Progenitor cell of endocrine pancreas (in vitro differentiated cells): ENCODE results near the gene PPP2CA. TPM values are rescaled to one million over a fixed set of nuclear protein-coding genes. Genes with fewer than 3 reads are reported as not detected.
A peak's percentile ranks its signal among the peaks of the same experiment; 100 is the strongest.

Experiments used
- DNase-seq: peaks from one replicate; pipeline ENCODE4 v3.0.0; 2021; ENCODE audit warnings: low spot score; ENCODE audit not compliant: unreplicated experiment
- H3K27ac Mint-ChIP-seq: 2 replicates; pipeline ENCODE4 v1.8.0; 2021; ENCODE audit warnings: mild to moderate bottlenecking, moderate library complexity, mixed read lengths
- H3K27me3 Mint-ChIP-seq: 2 replicates; pipeline ENCODE4 v1.8.0; 2021; ENCODE audit warnings: mixed read lengths
- H3K36me3 Mint-ChIP-seq: 2 replicates; pipeline ENCODE4 v1.8.0; 2022; ENCODE audit warnings: mixed read lengths; ENCODE audit not compliant: insufficient read depth
- H3K4me1 Mint-ChIP-seq: 2 replicates; pipeline ENCODE4 v1.8.0; 2021; ENCODE audit warnings: low read depth, mixed read lengths
- H3K4me3 Mint-ChIP-seq: 2 replicates; pipeline ENCODE4 v1.8.0; 2021; ENCODE audit warnings: low read depth, mild to moderate bottlenecking, moderate library complexity, mixed read lengths
- H3K9me3 Mint-ChIP-seq: 2 replicates; pipeline ENCODE4 v1.8.0; 2021; ENCODE audit warnings: low read depth, mixed read lengths
- CTCF ChIP-seq: fragments of 200-600 bp; sonication (generic); IDR thresholded peaks from one replicate; pipeline ENCODE4 v1.5.0; 2021; ENCODE audit warnings: antibody characterized with exemption, mild to moderate bottlenecking; ENCODE audit not compliant: unreplicated experiment
- total RNA-seq: library from RNA; stranded (reverse); gene quantifications from 2 replicates; pipeline ENCODE4 v1.2.1, GENCODE V29; 2021

The PPP2CA gene
- total RNA-seq, 1 donor from 2014 or later = 157 TPM

DNA sequence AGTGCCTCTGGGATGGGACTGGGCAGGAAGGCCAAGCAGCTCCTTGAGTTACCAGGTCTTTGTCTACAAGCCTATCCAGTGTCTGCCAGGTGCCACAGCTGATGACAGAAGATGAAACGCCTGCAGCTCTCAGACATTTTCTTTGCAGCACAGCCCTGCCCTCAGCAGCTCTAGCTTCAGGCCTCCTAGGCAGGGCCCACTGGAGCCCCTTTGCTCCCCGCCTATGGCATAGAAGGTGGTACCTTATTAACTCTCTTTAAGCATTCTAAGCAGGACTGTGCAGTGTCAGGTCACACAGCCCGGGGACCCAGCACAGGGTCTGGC lies 47.8 kb downstream of the PPP2CA start:
- H3K27ac Mint-ChIP-seq = peak overlapping the region; percentile 99
- DNase-seq = no peak
- no peaks in the 10 kb centered on the region for H3K27me3 Mint-ChIP-seq
- TF ChIP-seq CTCF = no peak
- H3K4me3 Mint-ChIP-seq = peak overlapping the region; percentile 96
- peaks cover 14% of the 10 kb centered on the region for H3K4me1 Mint-ChIP-seq
- peaks cover 1% of the 10 kb centered on the region for H3K36me3 Mint-ChIP-seq
- H3K9me3 Mint-ChIP-seq = no peaks in the 10 kb centered on the region

GRCh38 chr5:134177369-134178095 lies 48.3 kb downstream of the PPP2CA start:
- peak overlapping the region; percentile 96 for H3K4me3 Mint-ChIP-seq
- DNase-seq = no peak
- TF ChIP-seq CTCF = no peak
- peaks cover 1% of the 10 kb centered on the region for H3K36me3 Mint-ChIP-seq
- no peaks in the 10 kb centered on the region for H3K27me3 Mint-ChIP-seq
- H3K4me1 Mint-ChIP-seq = peaks cover 14% of the 10 kb centered on the region
- H3K27ac Mint-ChIP-seq = peak overlapping the region; percentile 99
- no peaks in the 10 kb centered on the region for H3K9me3 Mint-ChIP-seq

DNA sequence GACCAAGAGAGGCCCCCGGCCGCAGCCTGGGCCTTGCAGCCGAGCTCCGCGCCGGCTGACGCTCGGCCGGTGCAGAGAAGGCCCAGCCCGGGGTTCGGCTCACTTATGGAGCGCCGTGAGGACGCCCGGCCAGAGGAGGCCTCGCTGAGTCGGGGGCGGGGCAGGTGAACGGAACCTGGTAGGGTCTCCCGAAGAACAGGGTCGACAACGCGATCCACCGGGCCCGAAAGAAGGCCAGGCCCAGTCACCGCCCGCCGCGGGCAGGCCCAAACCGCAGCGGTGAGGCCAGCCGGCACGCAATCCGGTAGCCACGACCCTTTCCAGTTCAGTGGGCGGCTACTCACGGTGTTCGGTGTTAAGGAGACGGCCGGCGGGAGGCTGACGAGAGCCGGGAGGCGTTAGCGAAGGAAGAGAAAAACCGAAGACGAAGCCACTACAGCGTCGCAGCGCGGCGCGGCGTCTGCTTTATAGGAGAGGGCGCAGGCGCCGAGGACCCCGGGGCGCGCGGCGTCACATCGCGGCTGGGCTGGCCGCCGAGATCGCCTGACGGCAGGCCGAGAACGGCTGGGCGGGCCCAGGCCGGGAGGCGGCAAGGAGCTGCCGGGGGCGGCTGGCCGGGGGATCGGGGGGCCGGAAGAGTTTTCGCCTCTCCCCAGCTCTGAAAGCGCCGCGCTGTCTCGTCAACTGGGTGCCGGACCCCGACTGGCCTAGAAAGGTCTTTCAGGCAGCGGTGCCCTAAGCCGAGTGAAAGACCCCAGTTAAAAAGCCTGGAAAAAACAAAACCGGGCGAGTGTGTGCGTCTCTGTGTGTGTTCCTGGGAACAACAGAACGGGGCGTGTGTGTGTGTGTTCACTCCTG lies 49.1 kb downstream of the PPP2CA start, which contains the start of gene SKP1:
Gene SKP1, minus strand, starts transcription at position 440 of the 858 bp plus-strand sequence. CDS start 2,928 bp downstream, outside the sequence.
- TF ChIP-seq CTCF = no peak
- DNase-seq = peak; percentile 76
- H3K4me1 Mint-ChIP-seq = peaks cover 14% of the 10 kb centered on the region
- no peaks in the 10 kb centered on the region for H3K27me3 Mint-ChIP-seq
- peak within 1 kb of the TSS; percentile 99 for H3K27ac Mint-ChIP-seq
- H3K9me3 Mint-ChIP-seq = no peaks in the 10 kb centered on the region
- H3K36me3 Mint-ChIP-seq = peaks cover 8% of the 10 kb centered on the region
- H3K4me3 Mint-ChIP-seq = peak within 1 kb of the TSS; percentile 96

GRCh38 chr5:134175921-134176510 lies 49.9 kb downstream of the PPP2CA start:
- H3K9me3 Mint-ChIP-seq = no peaks in the 10 kb centered on the region
- H3K27me3 Mint-ChIP-seq = no peaks in the 10 kb centered on the region
- TF ChIP-seq CTCF = no peak
- H3K4me1 Mint-ChIP-seq = peaks cover 14% of the 10 kb centered on the region
- H3K36me3 Mint-ChIP-seq = peaks cover 8% of the 10 kb centered on the region
- no peak for DNase-seq
- H3K4me3 Mint-ChIP-seq = peak overlapping the region; percentile 96
- peak overlapping the region; percentile 99 for H3K27ac Mint-ChIP-seq
